IPS DF 4.7 (cell line): ENCODE data around the gene C12orf75.
"Not testable (repeated sequence)": the region's sequence is repeated elsewhere in the genome, so short reads cannot be mapped to it uniquely, and the experiment has no call there.

Source experiments
- DNase-seq: peaks from one replicate; pipeline ENCODE4 v3.0.0-alpha.2; 2013; ENCODE audit warnings: low spot score; ENCODE audit errors: extremely low read depth

Gene C12orf75

DNA sequence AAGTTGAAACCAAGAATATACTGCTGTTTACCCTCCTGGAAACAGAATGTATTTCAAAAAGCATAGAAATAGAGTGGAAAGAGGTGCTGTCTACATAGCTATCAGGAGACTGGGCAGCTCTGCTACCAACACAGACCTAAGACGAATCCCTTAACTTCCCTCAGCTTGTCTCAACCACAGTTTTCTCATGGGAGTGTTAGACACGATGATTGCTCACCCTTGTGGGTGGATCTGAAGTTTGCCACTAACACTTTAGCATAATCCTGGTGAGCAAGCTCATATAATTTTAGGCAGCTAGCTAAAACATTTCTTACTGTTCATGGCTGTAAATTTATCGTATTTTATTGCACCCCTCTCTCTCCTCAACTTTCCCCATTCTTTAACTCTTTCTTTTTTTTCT is 38.5 kb downstream of the C12orf75 start:
- DNase-seq: no peak

DNA sequence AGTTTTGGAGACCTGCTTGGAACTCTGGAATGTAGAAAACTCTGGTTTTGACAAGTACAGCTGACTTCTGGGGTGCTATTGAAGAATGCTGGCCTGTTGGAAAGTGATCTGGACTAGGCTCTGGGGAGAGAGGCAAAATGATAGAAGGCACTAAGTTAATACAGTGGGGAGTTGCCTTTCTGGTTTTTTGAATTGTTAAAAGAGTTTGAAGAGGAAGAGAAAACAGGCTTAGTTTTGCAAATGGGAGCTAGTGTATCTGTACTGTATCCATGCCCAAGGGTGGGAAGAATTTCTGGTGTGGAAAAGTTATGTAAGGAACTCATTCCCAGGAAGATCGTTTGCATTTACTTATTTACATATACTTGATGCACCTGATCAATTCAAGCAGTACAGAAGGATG is 43.8 kb downstream of the C12orf75 start:
- DNase-seq: no peak

DNA sequence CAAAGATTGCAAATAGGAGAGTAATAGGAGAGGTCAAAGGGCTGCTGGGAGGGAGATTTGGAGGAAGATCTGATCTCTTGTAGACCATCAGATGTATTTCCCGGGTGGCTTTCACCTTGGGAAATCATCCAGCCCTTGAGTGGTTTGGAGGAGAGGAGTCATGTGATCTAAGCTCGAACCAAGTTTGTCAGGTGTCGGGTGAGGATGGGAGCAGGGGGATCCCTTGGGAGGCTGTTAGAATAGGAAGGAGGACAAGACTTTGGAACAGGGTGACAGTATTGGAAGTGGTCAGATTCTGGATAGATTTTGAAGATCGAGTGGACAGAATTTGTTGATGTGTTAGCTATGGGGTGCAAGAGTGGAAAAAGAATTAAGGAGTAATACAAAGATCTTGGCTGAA is 46.6 kb downstream of the C12orf75 start:
- DNase-seq: no peak

DNA sequence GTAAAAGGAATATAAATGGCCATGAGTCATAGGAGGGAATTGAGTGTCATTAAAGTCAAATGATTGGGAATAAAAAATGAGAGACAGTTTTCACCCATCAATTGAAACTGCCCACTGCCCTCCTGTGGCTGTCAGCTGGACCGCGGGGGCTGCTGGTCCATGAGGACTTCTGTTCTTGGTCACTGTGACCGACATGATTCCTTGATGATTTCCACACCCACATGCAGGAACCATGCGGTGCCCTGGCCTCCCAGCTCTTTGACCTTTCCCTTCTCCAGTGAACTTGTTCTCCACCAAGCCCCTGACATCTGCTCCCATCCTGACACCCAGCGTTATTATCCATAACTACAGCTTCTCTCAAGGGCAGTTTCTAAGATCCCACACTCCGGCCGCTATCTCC is 48.4 kb downstream of the C12orf75 start:
- no peak for DNase-seq

DNA sequence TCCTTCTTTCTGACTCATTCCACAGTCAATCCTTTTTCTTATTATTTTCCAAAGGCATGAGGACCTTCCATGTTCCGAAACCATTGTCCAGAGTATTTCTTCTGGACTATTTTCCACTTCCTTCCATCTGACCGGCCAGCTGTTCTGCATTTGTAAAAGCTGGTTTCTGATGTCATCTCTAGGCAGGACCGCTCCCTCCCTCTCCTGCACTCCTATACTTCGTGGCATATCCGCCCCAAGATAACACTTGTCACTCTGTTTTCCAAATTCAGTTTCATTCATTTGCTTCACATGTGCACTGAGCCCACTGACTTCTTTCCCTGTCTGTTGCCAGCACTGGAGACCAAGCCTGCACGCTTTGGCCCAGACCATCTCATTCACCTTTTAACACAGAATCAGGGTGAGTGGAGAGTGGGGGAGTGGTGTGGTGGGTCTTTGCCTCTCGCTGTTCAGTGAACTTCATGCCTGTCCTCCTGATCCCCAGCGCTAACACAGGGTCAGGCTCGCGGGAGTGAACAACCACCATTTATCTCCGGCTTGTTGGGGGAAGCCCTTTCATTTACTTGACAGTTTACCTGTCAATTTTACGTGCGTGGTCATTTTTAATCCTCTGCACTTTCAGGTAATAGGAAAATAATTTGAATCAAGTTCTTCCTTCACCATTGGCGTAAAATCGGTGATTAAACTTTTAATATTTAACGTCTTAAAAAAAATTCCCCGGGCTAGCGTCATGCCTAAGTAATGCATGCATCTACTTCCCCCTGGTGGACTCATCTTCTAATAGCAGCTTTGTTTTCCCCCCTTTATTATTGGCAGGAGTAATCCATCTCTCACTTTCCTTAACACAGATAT is 52.5 kb downstream of the C12orf75 start:
- DNase-seq: no peak

DNA sequence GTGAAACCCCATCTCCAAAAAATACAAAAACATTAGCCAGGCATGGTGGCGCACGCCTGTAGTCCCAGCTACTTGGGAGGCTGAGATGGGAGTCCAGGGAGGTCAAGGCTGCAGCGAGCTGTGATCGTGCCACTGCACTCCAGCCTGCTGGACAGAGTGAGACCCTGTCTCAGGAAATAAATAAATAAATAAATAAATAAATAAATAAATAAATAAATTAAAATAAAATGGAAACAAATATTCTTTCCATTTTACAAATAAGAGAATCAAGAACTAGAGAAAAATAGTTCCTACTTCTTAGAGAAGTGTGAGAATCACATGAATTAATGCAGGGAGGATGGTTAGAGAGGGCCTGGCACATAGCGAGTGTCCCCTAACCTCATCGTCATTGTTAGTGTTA is 53.7 kb downstream of the C12orf75 start:
- no peak for DNase-seq

DNA sequence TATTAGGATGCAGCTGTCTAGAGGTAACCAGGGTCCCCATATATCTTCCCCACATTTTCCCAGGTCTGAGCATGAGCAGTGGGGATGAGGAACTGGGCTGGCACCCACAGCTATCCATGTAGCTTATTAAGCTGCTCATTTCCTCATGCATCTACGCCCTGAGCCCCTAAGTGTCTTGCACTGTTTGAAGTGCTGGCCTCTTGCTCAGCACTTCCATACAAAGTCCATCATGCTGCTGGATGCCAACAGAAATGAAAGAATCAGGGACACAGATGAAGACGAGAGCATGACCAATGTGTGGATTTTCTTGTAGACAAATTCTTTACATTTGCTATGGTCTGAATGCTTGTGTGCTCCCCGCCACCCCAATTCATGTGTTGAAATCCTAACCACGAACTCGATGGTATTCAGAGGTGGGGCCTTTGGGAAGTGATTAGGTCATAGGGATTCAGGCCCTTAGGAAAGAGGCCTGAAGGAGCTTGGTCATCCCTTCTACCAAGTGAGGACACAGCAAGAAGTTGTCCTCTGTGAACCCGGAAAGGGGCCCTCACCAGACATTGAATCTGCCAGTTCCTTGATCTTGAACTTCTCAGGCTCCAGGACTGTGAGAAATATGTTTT is 54.5 kb downstream of the C12orf75 start:
- no peak for DNase-seq

DNA sequence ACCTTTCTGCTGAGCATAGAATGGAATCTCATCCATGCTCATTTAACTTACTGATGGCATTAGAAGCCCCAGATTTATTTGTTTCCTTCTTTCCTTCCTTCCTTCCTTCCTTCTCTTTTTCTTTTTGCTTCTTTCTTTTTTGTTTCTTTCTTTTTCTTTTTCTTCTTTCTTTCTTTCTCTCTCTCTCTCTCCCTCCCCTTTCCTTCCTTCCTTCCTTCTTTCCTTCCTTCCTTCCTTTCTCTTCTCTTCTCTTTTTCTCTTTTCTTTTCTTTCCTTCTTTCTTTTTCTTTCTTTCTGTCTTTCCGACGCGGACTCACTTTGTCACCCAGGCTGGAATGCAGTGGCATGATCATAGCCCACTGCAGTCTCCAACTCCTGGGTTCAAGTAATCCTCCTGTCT is 55.9 kb downstream of the C12orf75 start:
- no peak for DNase-seq

DNA sequence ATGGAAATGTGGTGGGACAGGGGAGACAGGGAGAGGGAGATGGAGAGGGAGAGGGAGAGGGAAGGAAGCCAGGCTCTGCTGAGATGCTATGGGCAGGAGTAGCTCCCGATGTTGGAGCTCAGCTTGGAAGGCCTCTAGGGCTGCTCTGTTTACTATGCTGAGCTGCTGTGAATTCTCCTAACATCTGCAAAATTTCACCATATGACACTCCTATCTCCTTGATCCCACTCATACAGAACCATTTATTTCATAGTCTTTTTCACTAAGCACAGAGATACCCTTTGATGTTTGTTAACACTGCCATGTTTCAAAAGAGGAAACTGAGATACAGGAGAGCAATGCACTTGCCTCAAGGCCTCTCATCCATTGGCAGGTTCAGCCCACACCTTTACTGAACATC is 60.7 kb downstream of the C12orf75 start:
- no peak for DNase-seq

DNA sequence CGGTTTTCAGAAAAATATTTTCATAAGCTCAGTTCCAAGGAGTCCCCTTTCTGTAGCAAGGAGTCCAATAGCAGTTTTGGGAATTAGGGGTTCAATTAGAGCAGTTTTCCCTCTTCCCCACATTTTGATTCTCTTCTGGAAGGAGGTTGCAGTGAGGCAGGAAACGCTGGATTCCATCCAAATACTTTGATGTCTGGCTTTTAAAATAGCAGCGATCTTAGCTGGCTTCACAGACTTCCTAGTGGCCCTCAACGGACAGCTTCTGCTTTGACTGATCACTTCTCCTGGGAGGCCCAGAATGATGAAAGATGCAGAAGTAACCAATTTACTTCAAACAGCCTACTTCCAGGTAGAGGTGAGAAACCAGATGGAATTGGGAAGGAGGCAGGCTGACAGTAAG is 63.1 kb downstream of the C12orf75 start:
- DNase-seq: no peak

DNA sequence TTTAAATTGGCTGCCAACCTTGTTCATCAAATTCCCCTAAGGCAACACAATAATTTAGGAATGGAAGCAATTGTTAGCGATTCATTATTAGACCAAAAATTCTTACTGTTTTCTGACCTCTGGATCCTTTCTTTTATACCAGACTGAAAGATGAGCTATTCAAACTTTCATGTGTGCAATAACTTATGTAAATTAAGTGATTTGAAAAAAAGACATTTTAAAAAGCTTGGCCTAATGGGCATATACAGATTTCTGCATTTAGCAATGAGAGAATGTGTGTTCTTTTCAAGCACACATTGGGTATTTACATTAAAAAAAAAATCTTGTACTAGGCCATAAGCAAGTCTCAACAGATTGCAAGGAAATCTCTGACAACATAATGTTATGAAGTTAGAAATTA is 65.5 kb downstream of the C12orf75 start:
- DNase-seq: no peak

DNA sequence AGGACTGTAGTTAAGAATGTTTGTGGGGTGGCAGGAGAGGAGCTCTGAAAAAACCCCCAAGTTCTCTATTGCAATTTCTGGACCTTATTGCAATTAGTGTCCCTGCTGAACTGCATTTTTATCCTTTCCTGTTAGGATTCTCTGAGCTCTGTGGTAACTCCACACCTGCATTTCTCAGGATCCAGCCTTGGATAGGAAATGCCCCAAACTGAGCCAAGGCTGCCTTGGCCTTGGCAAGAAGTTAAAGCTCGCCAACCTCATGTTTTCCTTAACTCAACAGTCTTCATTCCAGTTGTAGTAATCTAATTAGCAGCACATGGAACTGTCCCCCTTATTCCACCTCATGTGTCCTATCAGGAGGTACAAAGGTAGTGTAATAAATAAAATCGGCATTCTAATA is 66.5 kb downstream of the C12orf75 start:
- DNase-seq: no peak

DNA sequence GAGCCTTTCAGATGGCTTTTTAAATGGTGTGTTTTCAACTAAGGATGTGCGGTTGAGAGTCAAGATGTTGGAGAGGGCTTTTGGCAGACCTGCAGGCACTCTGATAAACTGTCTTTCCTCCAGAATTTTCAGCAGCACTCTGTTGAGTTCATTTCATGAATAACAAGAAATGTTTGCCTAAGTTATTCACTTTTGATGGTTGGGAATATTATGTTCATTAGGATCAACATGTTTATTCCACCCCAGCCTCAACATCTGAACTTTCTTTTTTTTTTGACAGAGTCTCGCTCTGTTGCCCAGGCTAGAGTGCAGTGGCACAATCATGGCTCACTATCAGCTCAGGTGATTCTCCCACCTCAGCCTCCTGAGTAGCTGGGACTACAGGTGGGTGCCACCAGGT is 68.4 kb downstream of the C12orf75 start:
- no peak for DNase-seq

DNA sequence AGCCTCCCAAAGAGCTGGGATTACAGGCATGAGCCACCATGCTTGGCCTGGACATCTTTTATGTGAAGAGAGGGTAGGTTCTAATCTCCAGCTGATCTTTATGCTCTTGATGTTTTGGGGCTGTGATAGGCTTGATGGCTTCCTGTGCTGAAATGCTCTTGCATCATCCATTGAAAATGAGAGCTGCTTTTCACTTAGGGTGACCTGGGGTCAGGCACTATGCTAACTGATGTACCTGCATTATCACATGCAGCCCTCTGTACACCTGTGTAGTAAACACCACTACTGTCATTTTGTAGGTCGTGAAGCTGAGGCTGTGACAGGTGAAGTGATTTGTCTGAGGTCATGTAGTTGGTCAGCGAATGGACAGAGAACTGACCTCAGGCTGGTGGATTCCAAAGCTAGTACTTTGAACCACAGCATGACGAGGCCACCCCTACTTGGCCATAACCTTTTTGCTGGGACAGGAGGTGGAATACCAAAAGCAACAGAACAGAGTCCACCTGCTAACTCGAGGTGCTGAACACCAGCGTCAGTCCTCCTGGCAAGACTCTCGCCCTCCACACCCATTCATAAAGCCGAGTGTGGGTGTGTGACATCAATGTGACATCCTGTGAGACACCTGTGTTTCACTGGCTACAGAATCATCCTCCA is 69.1 kb downstream of the C12orf75 start:
- DNase-seq: no peak

DNA sequence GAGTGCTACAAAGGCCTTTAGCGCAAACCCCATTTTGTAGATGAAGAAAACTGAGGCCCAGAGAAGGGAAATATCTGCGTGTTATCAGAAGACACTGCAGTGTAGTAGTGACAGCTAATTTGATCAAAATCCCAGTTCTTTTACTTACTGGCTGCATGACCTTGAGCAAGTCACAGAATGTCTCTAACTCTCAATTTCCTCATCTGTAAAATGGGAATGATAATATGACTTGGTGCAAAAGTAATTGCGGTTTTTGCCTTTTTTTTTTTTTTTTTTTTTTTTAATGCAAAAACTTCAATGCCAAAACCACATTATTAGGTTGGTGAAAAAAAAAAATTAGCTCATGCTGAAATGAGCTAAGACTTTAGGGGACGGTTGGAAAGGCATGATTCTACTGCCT is 69.7 kb downstream of the C12orf75 start:
- no peak for DNase-seq

DNA sequence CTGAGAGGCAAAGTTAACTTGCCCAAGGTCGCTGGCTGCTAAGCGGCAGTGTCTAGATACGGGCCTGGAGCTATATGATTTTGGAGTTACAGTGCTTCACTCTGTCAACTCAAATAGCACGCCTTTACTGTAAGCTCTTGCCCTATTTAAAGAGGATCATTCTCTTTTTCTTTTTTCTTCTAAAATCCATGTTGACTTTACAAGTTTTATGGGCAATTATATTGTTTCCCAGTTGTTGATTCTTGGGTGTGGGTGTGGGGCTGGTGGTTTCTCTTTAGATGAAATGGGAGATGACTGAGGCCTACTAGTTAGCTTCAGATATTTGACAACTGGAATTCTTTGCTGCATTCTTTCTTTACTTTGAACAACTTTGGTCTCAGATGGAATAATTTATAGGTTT is 70.7 kb downstream of the C12orf75 start:
- no peak for DNase-seq

DNA sequence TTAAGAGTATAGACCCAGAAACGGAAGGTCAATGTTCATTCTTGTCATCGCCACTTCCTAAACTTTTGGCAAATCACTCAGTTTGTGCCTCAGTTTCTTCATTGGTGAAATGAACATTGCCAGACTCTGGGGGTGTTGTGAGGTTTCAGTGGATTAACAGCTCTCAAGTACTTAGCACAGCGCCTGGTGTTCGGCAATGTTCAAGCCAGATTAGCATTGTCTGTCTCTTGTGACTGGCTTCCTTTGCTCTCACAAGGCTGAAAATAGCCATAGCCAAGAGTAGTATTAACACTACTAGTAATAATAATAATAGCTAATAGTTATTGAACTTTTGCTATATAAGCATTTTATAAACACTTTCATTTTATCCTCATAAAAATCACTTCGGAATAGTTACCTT is 71.9 kb downstream of the C12orf75 start:
- no peak for DNase-seq

DNA sequence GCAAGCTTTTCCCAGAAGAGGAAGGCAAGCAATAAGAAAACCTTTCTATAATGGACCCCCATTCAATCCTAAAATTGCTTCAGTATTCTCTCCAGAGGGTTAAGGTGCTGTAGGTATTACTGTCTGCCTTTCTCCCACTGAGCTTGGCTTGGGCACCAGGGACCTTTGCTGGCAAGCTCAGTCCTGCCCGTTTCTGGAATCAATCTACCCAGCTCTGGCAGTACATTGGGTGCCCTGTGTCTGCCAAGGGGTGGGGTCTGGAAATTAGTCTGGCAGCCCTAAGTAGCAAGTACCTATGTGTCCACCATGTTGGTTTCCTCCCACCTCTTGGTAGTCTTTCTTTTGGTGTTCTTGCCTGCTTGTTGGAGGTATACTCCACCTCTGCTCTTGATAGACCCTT is 72.6 kb downstream of the C12orf75 start:
- no peak for DNase-seq

DNA sequence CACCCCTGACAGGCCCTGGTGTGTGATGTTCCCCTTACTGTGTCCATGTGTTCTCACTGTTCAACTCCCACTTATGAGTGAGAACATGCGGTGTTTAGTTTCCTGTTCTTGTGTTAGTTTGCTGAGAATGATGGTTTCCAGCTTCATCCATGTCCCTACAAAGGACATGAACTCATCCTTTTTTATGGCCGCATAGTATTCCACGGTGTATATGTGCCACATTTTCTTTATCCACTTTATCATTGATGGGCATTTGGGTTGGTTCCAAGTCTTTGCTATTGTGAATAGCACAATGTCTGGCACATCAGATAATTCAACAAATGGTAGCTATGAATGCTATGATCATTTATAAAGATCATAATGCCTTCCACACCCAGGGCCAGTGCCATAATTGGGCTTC is 73.6 kb downstream of the C12orf75 start:
- not testable (repeated sequence) for DNase-seq

DNA sequence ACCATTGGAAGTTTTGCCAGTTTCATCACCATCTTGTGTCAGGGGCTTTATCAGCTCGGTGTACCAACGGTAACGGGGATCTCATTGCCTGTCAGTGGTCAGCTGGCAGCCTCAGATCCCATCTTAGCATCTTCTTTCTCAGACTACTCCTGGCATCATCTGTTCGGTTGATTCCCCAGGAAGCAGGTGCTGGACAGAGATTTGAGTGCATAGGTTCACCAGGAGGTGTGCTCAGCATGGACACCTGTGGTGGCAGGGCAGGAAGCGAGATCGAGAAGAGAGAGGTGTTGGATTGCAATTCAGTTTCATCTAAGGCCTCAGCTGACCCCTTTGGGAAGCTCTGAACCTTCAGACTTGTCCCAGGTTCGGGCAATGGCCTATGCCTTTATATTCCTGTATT is 76.0 kb downstream of the C12orf75 start:
- DNase-seq: no peak

DNA sequence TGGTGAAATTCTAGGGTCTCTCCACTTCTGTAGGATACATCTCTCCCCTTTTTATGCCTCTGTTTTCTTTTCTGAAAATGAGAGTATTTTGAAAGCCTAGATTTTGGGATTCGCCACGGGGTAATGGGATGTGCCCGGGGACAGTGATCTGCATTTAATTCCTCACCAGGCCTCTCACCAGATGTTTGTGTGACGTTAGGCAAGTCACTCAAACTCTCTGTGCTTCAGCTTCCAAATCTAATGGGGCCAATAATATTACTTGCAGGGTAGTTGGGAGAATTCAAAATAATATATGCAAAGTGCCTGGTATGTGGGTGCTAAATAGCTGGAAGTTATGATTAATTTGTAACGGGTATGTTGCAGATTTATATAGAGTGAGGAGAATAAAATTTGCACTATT is 78.8 kb downstream of the C12orf75 start:
- no peak for DNase-seq

DNA sequence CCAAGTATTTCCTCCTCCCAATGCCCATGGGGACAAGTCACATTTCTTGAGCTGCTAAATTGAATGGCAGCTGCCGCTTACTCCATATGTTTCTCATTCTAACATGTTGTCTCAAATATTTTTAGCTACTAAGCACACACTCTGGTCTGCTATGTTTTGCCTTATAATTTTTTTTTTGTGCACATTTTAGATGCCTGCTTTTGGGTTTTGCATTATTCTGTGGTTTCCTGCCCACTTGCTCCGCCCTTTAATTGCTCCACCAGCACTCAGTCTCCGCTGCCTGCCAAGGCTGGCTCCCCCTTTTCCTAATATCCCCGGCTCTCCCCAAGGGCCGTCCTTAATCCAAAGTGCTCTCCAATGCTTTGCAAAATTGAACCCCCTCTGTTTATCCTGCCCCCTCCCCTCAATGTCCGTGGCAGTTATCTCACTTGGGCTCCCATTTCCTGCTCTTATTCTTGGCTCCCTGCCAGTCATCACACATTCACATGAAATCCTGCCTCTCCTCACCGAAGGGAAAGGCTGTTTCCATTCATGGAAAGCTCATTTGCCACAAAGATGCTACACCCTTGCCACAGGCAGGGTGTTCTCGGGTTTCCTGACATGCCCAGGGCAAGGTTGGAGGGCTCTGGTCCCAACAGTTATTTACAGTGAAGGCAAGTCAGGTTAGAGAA is 79.4 kb downstream of the C12orf75 start:
- DNase-seq: no peak
